Measurements from ENCODE around the gene TLR3.

Gene TLR3

GRCh38 chr4:186105647-186106321, 36.8 kb downstream of the TLR3 start:
- no peak for DNase-seq (ENCODE audit: low spot score)

- DNase-seq (ENCODE audit: low spot score) = no peak
Observed at GRCh38 chr4:186107947-186108346, 39.0 kb downstream of the TLR3 start.

DNA sequence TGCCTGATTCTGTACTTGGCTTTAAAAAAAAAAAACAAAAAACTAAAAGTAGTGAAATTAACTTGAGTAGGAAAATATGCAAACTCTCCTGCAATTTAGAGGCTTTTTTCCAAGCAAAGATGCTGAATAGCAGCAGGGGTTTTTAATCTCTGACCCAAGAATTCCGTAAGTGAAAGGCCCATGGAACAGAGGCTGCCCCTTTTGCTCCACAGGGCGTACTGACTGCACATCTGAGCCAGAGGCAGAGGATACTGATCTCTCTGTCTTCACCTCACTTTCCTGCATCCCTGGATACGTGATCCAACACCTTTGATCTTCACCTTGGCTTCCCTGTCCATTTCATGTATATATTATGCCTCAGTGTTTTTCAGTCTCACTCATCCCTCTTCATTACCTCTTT, 39.4 kb downstream of the TLR3 start:
- DNase-seq (ENCODE audit: low spot score) = no peak

DNA sequence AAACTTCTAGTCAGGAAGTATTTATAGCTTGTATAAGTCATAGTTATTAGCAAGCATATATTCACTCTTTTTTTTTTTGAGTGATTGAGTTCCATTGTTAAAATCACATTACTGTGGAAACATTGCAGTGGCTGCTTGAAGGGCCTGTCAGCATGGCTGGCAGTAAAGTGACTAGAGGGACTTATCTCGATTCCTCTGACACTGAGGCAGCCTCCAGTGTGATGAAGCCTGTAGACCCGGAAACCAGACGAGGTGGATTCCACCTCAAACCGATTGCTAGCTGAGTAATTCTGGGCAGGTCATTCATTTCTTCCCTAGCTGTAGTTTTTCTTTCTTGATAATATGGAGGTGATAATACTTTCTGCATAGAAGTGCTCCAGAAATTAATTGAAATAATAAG, 40.3 kb downstream of the TLR3 start:
- no peak for DNase-seq (ENCODE audit: low spot score)

DNA sequence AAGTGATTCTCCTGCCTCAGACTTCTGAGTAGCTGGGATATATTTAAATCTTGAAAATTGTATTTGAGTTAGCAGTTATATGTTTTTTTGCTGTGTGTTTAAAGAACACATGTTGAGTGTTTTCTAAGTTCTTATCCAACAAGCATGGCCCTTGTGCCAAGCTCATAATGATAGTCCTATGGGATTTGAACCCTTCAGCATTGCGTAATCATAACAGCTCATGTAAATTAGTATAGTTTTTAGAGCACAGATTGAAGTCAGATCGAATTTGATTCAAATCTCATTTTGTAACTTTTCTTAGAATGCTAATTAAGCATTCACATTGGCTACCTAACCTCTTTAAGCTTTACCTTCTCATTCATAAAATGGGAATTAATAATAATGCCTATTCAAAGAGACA, 47.7 kb downstream of the TLR3 start:
- DNase-seq (ENCODE audit: low spot score) = no peak

DNA sequence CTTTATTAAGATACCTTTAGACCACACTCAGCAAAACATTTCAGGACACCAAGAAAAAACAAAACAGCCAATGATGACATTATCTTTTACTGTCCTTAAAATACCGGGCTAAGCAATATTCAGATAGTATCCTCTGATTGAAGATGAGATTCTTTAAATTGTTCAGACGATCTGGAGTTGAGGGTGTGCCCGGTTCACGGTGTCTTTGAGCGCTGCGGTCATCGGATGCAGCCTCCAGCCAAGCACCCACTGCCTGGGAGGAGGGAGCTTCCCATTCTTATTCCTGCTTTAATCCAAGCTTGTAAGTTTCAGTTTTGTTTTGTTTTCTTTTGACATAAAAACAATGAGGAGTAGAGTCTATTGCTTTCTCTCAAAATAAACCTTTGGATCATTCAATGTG, 49.6 kb downstream of the TLR3 start:
- DNase-seq (ENCODE audit: low spot score) = no peak

DNA sequence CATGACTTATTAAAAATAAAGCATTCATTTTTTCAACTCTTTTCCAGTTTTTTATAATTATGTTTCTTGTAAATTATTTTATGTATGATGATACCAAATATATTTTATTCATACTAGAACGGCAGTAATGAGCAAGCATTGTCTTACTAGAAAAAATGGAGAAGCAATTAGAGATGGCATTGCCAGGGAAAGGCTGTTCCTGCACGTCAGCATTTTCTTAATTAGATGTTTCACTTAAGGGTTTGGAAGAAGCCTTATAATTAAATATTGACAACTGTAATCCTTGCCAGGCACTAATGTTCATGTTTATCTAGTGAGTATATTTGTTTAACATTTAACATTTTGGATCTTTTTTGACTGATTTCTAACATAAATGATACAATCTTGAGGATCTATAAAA, 52.1 kb downstream of the TLR3 start:
- DNase-seq (ENCODE audit: low spot score) = no peak

GRCh38 chr4:186128842-186129241, 59.9 kb downstream of the TLR3 start:
- DNase-seq (ENCODE audit: low spot score) = no peak

DNA sequence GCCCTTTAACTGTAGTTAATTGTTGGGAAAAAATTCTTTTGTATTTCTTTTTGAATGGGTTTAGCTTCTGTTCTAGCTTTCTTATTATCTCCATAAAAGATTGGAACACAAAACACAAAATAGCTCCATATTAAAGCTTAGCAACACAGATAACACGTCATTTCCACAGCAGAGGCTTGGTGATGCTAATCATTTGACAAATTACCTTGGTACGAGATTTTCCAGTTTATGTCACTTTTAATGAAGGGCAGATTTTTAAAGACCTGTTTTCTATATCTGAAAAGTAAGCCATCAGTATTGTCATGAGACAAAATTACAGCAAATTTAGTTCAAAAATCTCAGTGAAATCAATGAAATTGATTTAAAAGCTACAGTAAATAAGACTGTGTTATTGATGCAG, 63.0 kb downstream of the TLR3 start:
- no peak for DNase-seq (ENCODE audit: low spot score)

GRCh38 chr4:186132577-186133242, 63.8 kb downstream of the TLR3 start:
- no peak for DNase-seq (ENCODE audit: low spot score)

DNA sequence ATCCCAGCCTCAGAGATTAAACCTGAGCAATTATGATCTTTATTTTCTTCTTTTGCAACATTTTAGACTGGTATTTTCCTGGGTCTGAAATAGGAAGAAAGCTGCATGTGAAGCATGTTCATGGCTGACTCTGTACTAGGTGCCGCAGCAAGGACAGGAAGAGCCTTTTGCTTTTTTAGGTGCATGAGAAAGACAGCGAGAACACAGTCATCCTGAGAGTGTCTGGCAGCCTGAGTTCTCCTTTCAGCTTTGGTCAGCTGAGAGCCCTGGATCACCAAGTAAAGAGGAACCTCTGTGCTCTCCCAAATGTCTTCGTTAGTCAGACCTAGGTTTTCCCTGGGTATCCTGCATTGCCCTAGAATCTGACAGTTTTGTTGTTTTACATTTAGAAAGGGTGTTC, 65.3 kb downstream of the TLR3 start:
- no peak for DNase-seq (ENCODE audit: low spot score)

DNA sequence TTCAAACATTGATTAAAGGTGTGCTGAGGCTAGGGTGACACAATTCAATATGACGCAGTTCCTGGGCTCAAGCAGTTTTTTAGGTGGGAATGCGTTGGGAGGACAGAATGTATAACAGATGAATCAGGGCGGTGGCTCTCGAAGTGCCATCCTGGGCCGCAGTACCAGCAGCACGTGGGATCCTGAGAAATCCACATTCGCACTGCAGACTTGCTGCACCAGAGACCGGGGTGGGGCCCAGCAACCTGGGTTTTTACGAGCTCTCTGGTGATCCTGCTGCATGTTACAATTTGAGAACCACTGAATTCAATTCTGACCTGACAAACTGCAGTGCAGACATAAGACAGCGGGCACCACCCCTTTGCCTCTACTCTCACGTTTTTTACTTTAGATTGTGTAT, 65.9 kb downstream of the TLR3 start:
- no peak for DNase-seq (ENCODE audit: low spot score)

DNA sequence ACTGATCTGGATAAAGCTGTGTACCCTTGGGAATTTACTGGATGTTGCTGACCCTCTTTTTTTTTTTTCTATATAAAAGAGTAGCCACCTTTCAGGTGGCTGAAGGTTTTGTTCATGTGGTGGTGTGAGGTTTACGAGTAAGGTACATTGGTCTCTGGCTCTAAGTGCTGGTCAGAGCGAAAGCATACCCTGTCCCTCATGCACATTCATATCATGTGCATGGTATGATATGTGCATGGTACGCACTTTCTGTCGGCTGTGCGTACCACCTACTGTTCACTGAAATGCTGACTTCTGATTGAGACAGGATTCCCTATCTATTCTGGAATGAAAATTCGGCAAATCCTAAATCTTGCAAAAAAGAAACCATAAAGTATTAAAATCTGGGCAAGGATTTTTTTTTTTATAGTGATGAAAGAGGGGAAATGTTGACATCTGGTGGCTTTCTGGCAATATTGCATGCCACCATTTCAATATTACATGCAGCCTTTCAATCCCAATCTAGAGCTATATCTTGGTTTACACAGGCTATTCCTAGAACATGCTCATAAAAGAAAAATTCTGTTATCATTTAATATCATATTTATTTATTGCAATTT, 68.3 kb downstream of the TLR3 start:
- DNase-seq (ENCODE audit: low spot score) = no peak

Data from D341Med (cell line).